ENCODE results near the gene MGAT5. TPM values are rescaled to one million over a fixed set of nuclear protein-coding genes. Genes with fewer than 3 reads are reported as not detected.

MGAT5 gene
- total RNA-seq, 2 donors from 2014 or later: 61.7 to 63.2 TPM

- Histone ChIP-seq H3K4me1 (no peaks in the 10 kb centered on the region), H3K9me3 (no peaks in the 10 kb centered on the region), H3K36me3 (no peaks in the 10 kb centered on the region), H3K27me3 (no peaks in the 10 kb centered on the region), H3K27ac (no peak overlapping the region), H3K9ac (ENCODE audit: low read depth in 2 of 2, low read length in 2 of 2) (no peak overlapping the region), H3K4me3 (no peak overlapping the region)
- intact Hi-C loops (cut with DNase I): no loop called here
- TF ChIP-seq, protein P1, sequence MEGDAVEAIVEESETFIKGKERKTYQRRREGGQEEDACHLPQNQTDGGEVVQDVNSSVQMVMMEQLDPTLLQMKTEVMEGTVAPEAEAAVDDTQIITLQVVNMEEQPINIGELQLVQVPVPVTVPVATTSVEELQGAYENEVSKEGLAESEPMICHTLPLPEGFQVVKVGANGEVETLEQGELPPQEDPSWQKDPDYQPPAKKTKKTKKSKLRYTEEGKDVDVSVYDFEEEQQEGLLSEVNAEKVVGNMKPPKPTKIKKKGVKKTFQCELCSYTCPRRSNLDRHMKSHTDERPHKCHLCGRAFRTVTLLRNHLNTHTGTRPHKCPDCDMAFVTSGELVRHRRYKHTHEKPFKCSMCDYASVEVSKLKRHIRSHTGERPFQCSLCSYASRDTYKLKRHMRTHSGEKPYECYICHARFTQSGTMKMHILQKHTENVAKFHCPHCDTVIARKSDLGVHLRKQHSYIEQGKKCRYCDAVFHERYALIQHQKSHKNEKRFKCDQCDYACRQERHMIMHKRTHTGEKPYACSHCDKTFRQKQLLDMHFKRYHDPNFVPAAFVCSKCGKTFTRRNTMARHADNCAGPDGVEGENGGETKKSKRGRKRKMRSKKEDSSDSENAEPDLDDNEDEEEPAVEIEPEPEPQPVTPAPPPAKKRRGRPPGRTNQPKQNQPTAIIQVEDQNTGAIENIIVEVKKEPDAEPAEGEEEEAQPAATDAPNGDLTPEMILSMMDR (IDR thresholded peaks at IDR 0.05): no peak
- no peak for DNase-seq
Observed at GRCh38 chr2:134301928-134302260, 48.0 kb downstream of the MGAT5 start.

GRCh38 chr2:134304394-134305108 lies 50.7 kb downstream of the MGAT5 start:
- H3K36me3 ChIP-seq: no peaks in the 10 kb centered on the region
- H3K9ac ChIP-seq (ENCODE audit: low read depth in 2 of 2, low read length in 2 of 2): no peak overlapping the region
- TF ChIP-seq, protein P1 (IDR thresholded peaks at IDR 0.05): no peak
- no peaks in the 10 kb centered on the region for H3K27me3 ChIP-seq
- no peak overlapping the region for H3K4me3 ChIP-seq
- DNase-seq: no peak
- intact Hi-C loops (cut with DNase I): no loop called here
- no peaks in the 10 kb centered on the region for H3K4me1 ChIP-seq
- H3K9me3 ChIP-seq: no peaks in the 10 kb centered on the region
- no peak overlapping the region for H3K27ac ChIP-seq

GRCh38 chr2:134305109-134305491 lies 51.2 kb downstream of the MGAT5 start:
- no peak overlapping the region for H3K27ac ChIP-seq
- no peak overlapping the region for H3K9ac ChIP-seq (ENCODE audit: low read depth in 2 of 2, low read length in 2 of 2)
- intact Hi-C loops (cut with DNase I): no loop called here
- no peaks in the 10 kb centered on the region for H3K27me3 ChIP-seq
- no peak overlapping the region for H3K4me3 ChIP-seq
- TF ChIP-seq, protein P1 (IDR thresholded peaks at IDR 0.05): no peak
- H3K36me3 ChIP-seq: no peaks in the 10 kb centered on the region
- H3K4me1 ChIP-seq: no peaks in the 10 kb centered on the region
- no peaks in the 10 kb centered on the region for H3K9me3 ChIP-seq
- DNase-seq: no peak

DNA sequence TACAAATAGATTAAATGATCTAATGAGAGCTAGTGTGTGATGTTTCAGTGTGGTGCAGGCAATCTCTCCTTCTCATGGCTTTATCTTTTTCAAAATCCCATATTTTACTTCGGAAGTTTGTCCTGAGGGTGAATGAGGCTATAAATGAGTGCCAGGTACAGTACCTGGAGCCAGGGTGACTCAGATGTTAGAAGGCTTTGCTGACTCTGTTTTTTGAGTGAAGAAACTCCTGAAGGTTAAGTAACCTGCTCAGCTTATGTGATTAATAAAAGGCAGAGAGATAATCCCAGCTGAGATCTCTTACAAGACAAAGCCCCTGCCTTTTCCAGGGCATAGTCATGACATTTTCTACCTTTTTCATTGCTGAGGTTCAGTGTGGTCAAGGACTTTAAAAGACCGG lies 52.6 kb downstream of the MGAT5 start:
- H3K27me3 ChIP-seq: no peaks in the 10 kb centered on the region
- DNase-seq: no peak
- H3K9me3 ChIP-seq: no peaks in the 10 kb centered on the region
- TF ChIP-seq, protein P1 (IDR thresholded peaks at IDR 0.05): no peak
- H3K4me3 ChIP-seq: no peak overlapping the region
- no peaks in the 10 kb centered on the region for H3K4me1 ChIP-seq
- intact Hi-C loops (cut with DNase I): no loop called here
- H3K36me3 ChIP-seq: no peaks in the 10 kb centered on the region
- no peak overlapping the region for H3K27ac ChIP-seq
- no peak overlapping the region for H3K9ac ChIP-seq (ENCODE audit: low read depth in 2 of 2, low read length in 2 of 2)

GRCh38 chr2:134307334-134307733 lies 53.5 kb downstream of the MGAT5 start:
- DNase-seq: no peak
- H3K36me3 ChIP-seq: no peaks in the 10 kb centered on the region
- H3K27ac ChIP-seq: no peak overlapping the region
- H3K27me3 ChIP-seq: no peaks in the 10 kb centered on the region
- H3K4me1 ChIP-seq: no peaks in the 10 kb centered on the region
- intact Hi-C loops (cut with DNase I): no loop called here
- H3K4me3 ChIP-seq: no peak overlapping the region
- TF ChIP-seq, protein P1 (IDR thresholded peaks at IDR 0.05): no peak
- no peaks in the 10 kb centered on the region for H3K9me3 ChIP-seq
- H3K9ac ChIP-seq (ENCODE audit: low read depth in 2 of 2, low read length in 2 of 2): no peak overlapping the region
